ENCODE data around the gene HAUS3. TPM values are rescaled to one million over a fixed set of nuclear protein-coding genes. Genes with fewer than 3 reads are reported as not detected.

Gene HAUS3
- total RNA-seq, 1 experiment from 2014 or later, result 18.0 TPM

DNA sequence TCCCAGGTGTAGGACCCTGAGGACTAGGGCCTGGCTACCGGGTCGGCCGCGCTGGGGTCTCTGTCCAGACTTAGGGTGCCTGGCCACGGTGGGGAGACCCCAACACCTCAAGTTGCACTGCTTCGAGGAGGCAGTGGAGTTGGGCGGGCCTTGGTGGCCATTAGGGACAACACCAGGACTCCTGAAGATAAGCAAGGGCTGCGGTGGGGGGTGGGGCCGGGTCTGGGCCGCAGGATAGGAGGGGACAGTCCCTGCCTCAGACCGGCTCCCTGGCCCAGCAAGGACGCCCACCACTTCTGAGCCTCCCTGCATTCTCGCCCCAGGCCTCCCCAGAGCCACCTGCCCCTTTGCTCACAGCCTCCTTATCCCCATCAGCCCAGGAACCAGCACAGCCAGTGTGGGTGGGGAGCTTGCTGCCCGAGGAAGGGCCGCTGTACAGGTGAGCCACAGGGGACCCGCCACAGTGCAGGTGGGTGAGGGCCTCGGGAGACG, 25.4 kb upstream of the HAUS3 start:
- no peak overlapping the region for H2BK12ac ChIP-seq (ENCODE audit: insufficient read length, low read depth, low read length)
- peaks cover 15 to 24% of the 10 kb centered on the region in 2 experiments for H3K4me1 Mint-ChIP-seq
- H3K18ac ChIP-seq (ENCODE audit: insufficient read length, low read depth, low read length), result no peak overlapping the region
- H3K79me1 ChIP-seq (ENCODE audit: insufficient read depth, low read depth, low read length, poor library complexity, severe bottlenecking), result no peaks in the 10 kb centered on the region
- H2BK5ac ChIP-seq (ENCODE audit: insufficient read length, low read length), result no peak overlapping the region
- no peaks in the 10 kb centered on the region for H4K20me1 ChIP-seq (ENCODE audit: control insufficient read depth, insufficient read depth, insufficient read length)
- H3K27me3 Mint-ChIP-seq (ENCODE audit: low read depth), result no peaks in the 10 kb centered on the region
- no peak overlapping the region for H4K5ac ChIP-seq (ENCODE audit: insufficient read length, low read depth, low read length)
- no peak overlapping the region for H3T11ph ChIP-seq (ENCODE audit: low read length)
- H2BK15ac ChIP-seq (ENCODE audit: low read depth, low read length), result no peak overlapping the region
- H3K4me3 Mint-ChIP-seq, result no peak overlapping the region
- H3K4ac ChIP-seq (ENCODE audit: low read depth, low read length), result no peak overlapping the region
- H3K9me3 Mint-ChIP-seq, result no peaks in the 10 kb centered on the region
- H3K23me2 ChIP-seq (ENCODE audit: insufficient read length, low read depth, low read length, poor library complexity, severe bottlenecking), result no peaks in the 10 kb centered on the region
- TF ChIP-seq, protein P1, sequence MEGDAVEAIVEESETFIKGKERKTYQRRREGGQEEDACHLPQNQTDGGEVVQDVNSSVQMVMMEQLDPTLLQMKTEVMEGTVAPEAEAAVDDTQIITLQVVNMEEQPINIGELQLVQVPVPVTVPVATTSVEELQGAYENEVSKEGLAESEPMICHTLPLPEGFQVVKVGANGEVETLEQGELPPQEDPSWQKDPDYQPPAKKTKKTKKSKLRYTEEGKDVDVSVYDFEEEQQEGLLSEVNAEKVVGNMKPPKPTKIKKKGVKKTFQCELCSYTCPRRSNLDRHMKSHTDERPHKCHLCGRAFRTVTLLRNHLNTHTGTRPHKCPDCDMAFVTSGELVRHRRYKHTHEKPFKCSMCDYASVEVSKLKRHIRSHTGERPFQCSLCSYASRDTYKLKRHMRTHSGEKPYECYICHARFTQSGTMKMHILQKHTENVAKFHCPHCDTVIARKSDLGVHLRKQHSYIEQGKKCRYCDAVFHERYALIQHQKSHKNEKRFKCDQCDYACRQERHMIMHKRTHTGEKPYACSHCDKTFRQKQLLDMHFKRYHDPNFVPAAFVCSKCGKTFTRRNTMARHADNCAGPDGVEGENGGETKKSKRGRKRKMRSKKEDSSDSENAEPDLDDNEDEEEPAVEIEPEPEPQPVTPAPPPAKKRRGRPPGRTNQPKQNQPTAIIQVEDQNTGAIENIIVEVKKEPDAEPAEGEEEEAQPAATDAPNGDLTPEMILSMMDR (conservative IDR thresholded peaks at IDR 0.05), result no peak
- no peak overlapping the region for H3K23ac ChIP-seq (ENCODE audit: insufficient read length, low read depth, low read length)
- DNase-seq, result no peak
- no CpG with 5 or more reads among the region's 18 CpGs for WGBS (ENCODE audit: extremely low coverage, insufficient read length, low lambda C conversion rate)
- H3K27me3 ChIP-seq (ENCODE audit: insufficient read depth, low read length), result no peaks in the 10 kb centered on the region
- H3K56ac ChIP-seq (ENCODE audit: insufficient read length, low read depth, low read length), result no peak overlapping the region
- no peak overlapping the region for H3K9ac ChIP-seq (ENCODE audit: extremely low read depth, insufficient read length, low read length)
- H2BK20ac ChIP-seq (ENCODE audit: low read depth, low read length, poor library complexity, severe bottlenecking), result no peak overlapping the region
- H2BK120ac ChIP-seq (ENCODE audit: low read depth, low read length, poor library complexity, severe bottlenecking), result no peak overlapping the region
- H3K9me3 ChIP-seq (ENCODE audit: control insufficient read depth, low read depth, low read length), result no peaks in the 10 kb centered on the region
- no peak overlapping the region for H2AK5ac ChIP-seq (ENCODE audit: insufficient read length, low read length)
- H3K27ac Mint-ChIP-seq, result no peak overlapping the region
- H3K4me1 ChIP-seq (ENCODE audit: insufficient read depth, low read length), result peaks cover 2% of the 10 kb centered on the region; the same call in 1 of the 2 replicates
- no peak overlapping the region for H4K91ac ChIP-seq (ENCODE audit: insufficient read length, low read depth, low read length)
- no peak overlapping the region; the same call in 1 of the 2 replicates for H3K14ac ChIP-seq (ENCODE audit: insufficient read depth, low read length)
- H2AFZ ChIP-seq (ENCODE audit: low read length), result no peak overlapping the region
- H3K36me3 Mint-ChIP-seq (ENCODE audit: insufficient read depth in 1 of 3, low read depth in 3 of 3), result no peaks in the 10 kb centered on the region
- no peak overlapping the region for H4K8ac ChIP-seq (replicated peaks; ENCODE audit: insufficient read length, low read depth, low read length)
- no peaks in the 10 kb centered on the region for H3K79me2 ChIP-seq (ENCODE audit: insufficient read depth, low read length)
- no peak overlapping the region for H3K4me2 ChIP-seq (ENCODE audit: insufficient read depth, insufficient read length, low read length)
- H3K27ac ChIP-seq (ENCODE audit: insufficient read length, low read depth, low read length), result no peak overlapping the region
